Testis (tissue), 3 donors: ENCODE measurements around the gene ROR2. TPM values are rescaled to one million over a fixed set of nuclear protein-coding genes. Genes with fewer than 3 reads are reported as not detected.

Experiments
- DNase-seq: peaks from one replicate; pipeline ENCODE4 v3.0.0-alpha.2; 2019
- H3K27ac ChIP-seq, 2 donors: fragments of 200-600 bp; sonication (generic); one replicate each; pipeline ENCODE4 v1.5.1; 2019
- H3K27me3 ChIP-seq: fragments of 200-600 bp; sonication (generic); one replicate; pipeline ENCODE4 v1.5.1; 2019
- H3K36me3 ChIP-seq: fragments of 200-600 bp; sonication (generic); one replicate; pipeline ENCODE4 v1.5.1; 2017; ENCODE audit warnings: low read depth; ENCODE audit errors: missing control alignments
- H3K4me1 ChIP-seq: fragments of 200-600 bp; sonication (generic); one replicate; pipeline ENCODE4 v1.5.1; 2019
- H3K4me3 ChIP-seq, 2 donors: fragments of 200-600 bp; sonication (generic); one replicate each; pipeline ENCODE4 v1.5.1; 2017 to 2019
- H3K9me3 ChIP-seq: fragments of 200-600 bp; sonication (generic); one replicate; pipeline ENCODE4 v1.5.1; 2017
- CTCF ChIP-seq, 3 experiments: fragments of 450-650 bp in 2 of 3; fragments of 200-600 bp in 1 of 3; sonication (generic) in 1 of 3; IDR thresholded peaks; one replicate each; pipeline ENCODE4 v1.5.1; 2016 to 2019; ENCODE audit warnings: antibody characterized with exemption in 3 of 3, mild to moderate bottlenecking in 2 of 3, moderate library complexity in 1 of 3
- POLR2A ChIP-seq: fragments of 450-650 bp; IDR thresholded peaks from one replicate; pipeline ENCODE4 v1.6.1; 2017; ENCODE audit warnings: antibody characterized with exemption, mild to moderate bottlenecking, moderate library complexity
- WGBS, 2 donors: methylation state at CpG; one replicate each; pipeline ENCODE4 v1.1.5; 2018; 5-methylcytosine and 5-hydroxymethylcytosine counted together
- intact Hi-C: fragments of 100-400 bp; cut with DNase I; formaldehyde crosslinking; loops from one replicate; pipeline ENCODE4 v1.15.1; 2023; ENCODE audit warnings: low total_unique reads
- polyA plus RNA-seq: library from polyadenylated mRNA; stranded (reverse); fragments of 350-450 nt; fragmentation: Illumina TruSeq; extraction: RNeasy Lipid Tissue Mini Kit (QIAGEN cat#74804); gene quantifications from one replicate; pipeline ENCODE4 v1.2.3, GENCODE V29; 2014; ENCODE audit warnings: low read depth, low replicate concordance; ENCODE audit not compliant: insufficient read depth
- total RNA-seq, 2 donors: library from RNA; depleted of rRNA; stranded (reverse); fragments of >200 nt; gene quantifications; one replicate each; pipeline ENCODE4 v1.2.3, GENCODE V29; 2016

The ROR2 gene
- total and polyA plus RNA-seq, 3 donors from 2014 or later, result 11.5 to 16.5 (median 12.3) TPM

DNA sequence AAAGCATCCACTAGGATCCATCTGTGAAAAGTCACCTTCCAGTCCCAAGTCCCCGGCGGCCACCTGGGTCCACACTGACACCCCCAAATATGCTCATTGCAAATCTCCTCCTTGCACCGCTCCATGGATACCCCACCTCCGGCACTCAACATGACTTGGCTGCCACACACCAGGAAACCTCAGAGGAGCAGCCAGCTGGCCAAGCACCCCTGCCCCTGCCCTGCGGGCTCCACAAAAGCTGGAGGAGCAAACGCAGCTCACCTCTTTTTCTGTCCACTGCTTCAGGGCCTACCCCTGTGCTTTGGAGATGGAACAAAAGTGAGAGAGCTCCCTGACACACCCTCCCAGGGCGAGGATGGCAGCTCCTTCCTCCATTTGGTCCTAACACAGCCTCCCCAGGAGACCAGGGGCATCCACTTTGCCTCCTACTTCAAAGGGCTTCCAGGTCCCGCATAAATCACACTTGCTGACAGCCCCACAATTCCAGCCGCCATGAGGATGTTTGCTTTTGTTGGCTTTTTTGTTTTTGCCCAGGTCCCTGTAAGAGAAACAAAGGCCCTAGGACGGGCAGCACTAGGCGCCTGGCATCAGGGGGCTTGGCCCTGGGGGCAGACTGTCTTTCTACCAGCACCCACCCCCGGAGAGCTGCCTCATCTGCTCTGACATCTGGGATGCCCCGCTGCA, 14.8 kb downstream of the ROR2 start:
- 77 to 81% methylated on average over 10 to 13 of the region's 13 CpGs for whole genome bisulfite sequencing, 2 donors

DNA sequence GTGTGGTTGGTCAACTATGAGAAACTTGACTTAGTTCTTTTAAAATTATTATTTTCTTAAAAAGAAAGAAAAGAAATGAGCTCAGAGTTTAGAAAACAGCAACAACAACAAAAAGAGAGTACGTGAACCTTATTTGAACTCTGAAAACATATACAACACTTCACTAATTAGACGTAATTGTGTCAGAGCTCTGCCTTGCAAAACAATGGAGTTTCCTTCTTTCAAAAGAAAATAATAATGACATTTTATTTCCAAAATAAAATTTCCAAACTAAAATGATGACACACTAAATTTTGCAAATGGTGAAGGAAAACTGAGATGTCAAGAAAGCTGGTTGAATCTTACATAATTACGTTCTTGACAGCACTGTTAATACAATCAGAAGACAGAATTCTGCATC, 15.4 kb downstream of the ROR2 start:
- no peaks in the 10 kb centered on the region for H3K36me3 ChIP-seq
- no peak for DNase-seq
- 77 to 83% methylated on average over 3 of the region's 3 CpGs for WGBS, 2 donors
- TF ChIP-seq CTCF (IDR thresholded peaks at IDR 0.05) (no peak), POLR2A (no peak)
- no peaks in the 10 kb centered on the region for H3K4me1 ChIP-seq
- H3K9me3 ChIP-seq, result no peaks in the 10 kb centered on the region
- no peaks in the 10 kb centered on the region for H3K27me3 ChIP-seq
- intact Hi-C loops, result no loop called here
- H3K27ac ChIP-seq, result no peak overlapping the region
- H3K4me3 ChIP-seq, result no peak overlapping the region

More for the DNA sequence above, 14.8 kb downstream of the ROR2 start:
- DNase-seq, result no peak
- H3K4me3 ChIP-seq, result no peak overlapping the region
- TF ChIP-seq POLR2A (no peak), CTCF (IDR thresholded peaks at IDR 0.05) (no peak)
- H3K27me3 ChIP-seq, result no peaks in the 10 kb centered on the region
- no peaks in the 10 kb centered on the region for H3K36me3 ChIP-seq
- no peak overlapping the region for H3K27ac ChIP-seq
- intact Hi-C loops, result no loop called here
- H3K9me3 ChIP-seq, result no peaks in the 10 kb centered on the region
- H3K4me1 ChIP-seq, result no peaks in the 10 kb centered on the region

- H3K27ac ChIP-seq, result no peak overlapping the region
- DNase-seq, result no peak
Observed at GRCh38 chr9:91933556-91934352, 16.3 kb downstream of the ROR2 start.

DNA sequence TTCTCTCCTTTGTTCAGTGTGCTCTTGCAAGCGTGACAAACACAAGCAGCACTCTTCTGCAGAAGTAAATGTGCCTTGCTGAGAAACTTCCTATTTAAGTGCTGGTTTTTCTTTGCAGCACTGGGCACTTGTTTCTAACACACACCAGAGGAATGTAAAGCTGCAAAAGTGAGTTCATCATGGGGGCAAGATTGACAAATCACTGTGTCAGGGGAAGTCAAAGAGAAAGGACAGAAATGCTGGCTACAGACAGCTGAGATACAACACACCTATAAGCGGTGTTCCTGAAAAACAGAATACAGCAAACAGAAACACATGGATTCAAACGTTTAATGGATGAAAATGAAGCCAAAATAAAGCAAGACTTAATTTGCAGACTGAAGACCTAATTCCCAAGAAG, 19.6 kb downstream of the ROR2 start:
- Histone ChIP-seq H3K4me1 (no peaks in the 10 kb centered on the region), H3K36me3 (no peaks in the 10 kb centered on the region), H3K4me3 (no peak overlapping the region), H3K27me3 (no peaks in the 10 kb centered on the region), H3K27ac (no peak overlapping the region), H3K9me3 (no peaks in the 10 kb centered on the region)
- WGBS, 2 donors, result 81 to 86% methylated on average over 3 of the region's 3 CpGs
- intact Hi-C loops, result no loop called here
- DNase-seq, result no peak
- no peak for TF ChIP-seq POLR2A
- no peak for TF ChIP-seq CTCF (IDR thresholded peaks at IDR 0.05)

More at GRCh38 chr9:91933556-91934352, 16.3 kb downstream of the ROR2 start:
- 84% methylated on average over 8 of the region's 8 CpGs for WGBS, 2 donors
- Histone ChIP-seq H3K36me3 (no peaks in the 10 kb centered on the region), H3K4me1 (no peaks in the 10 kb centered on the region), H3K9me3 (no peaks in the 10 kb centered on the region), H3K4me3 (no peak overlapping the region), H3K27me3 (no peaks in the 10 kb centered on the region)
- intact Hi-C loops, result no loop called here
- TF ChIP-seq POLR2A (no peak), CTCF (IDR thresholded peaks at IDR 0.05) (no peak)
